ENCODE results near the gene PABPC1L.

The PABPC1L gene

GRCh38 chr20:44966030-44966961 is 56.4 kb downstream of the PABPC1L start, which contains the start of gene STK4:
STK4 (plus strand) TSS chr20:44966512; CDS start chr20:44966569, 57 bp downstream.
- Histone ChIP-seq H3K4me3 (ENCODE audit: low read length) (peak within 1 kb of the TSS; percentile 80), H3K27me3 (ENCODE audit: control insufficient read depth, insufficient read depth, low read length) (no peaks in the 10 kb centered on the region), H3K27ac (ENCODE audit: low read length) (no peak within 1 kb of the TSS), H3K9me3 (ENCODE audit: control insufficient read depth, insufficient read depth, low read length) (no peaks in the 10 kb centered on the region), H3K36me3 (ENCODE audit: control insufficient read depth, insufficient read depth, low read length) (no peaks in the 10 kb centered on the region), H3K4me1 (ENCODE audit: control insufficient read depth, insufficient read depth, low read length) (0 out of 2 replicates have a peak, but pooled peaks cover 1% of the 10 kb centered on the region)
- no CpG with 5 or more reads among the region's 68 CpGs for WGBS (ENCODE audit: insufficient coverage, insufficient read length)
- peak; percentile 79 for DNase-seq (ENCODE audit: low read depth, low spot score)

- Histone ChIP-seq H3K27ac (ENCODE audit: low read length) (no peak overlapping the region), H3K4me3 (ENCODE audit: low read length) (peak overlapping the region; percentile 80; the same call in 1 of the 2 replicates), H3K27me3 (ENCODE audit: control insufficient read depth, insufficient read depth, low read length) (no peaks in the 10 kb centered on the region), H3K36me3 (ENCODE audit: control insufficient read depth, insufficient read depth, low read length) (no peaks in the 10 kb centered on the region), H3K4me1 (ENCODE audit: control insufficient read depth, insufficient read depth, low read length) (0 out of 2 replicates have a peak, but pooled peaks cover 1% of the 10 kb centered on the region), H3K9me3 (ENCODE audit: control insufficient read depth, insufficient read depth, low read length) (no peaks in the 10 kb centered on the region)
- DNase-seq (ENCODE audit: low read depth, low spot score) = no peak
- WGBS (ENCODE audit: insufficient coverage, insufficient read length) = no CpG with 5 or more reads among the region's 5 CpGs
Observed at GRCh38 chr20:44967207-44967807, 57.4 kb downstream of the PABPC1L start.

- Histone ChIP-seq H3K4me1 (ENCODE audit: control insufficient read depth, insufficient read depth, low read length) (0 out of 2 replicates have a peak, but pooled peaks cover 1% of the 10 kb centered on the region), H3K4me3 (ENCODE audit: low read length) (no peak overlapping the region), H3K36me3 (ENCODE audit: control insufficient read depth, insufficient read depth, low read length) (peaks cover 2% of the 10 kb centered on the region; the same call in 1 of the 2 replicates), H3K9me3 (ENCODE audit: control insufficient read depth, insufficient read depth, low read length) (no peaks in the 10 kb centered on the region), H3K27ac (ENCODE audit: low read length) (no peak overlapping the region), H3K27me3 (ENCODE audit: control insufficient read depth, insufficient read depth, low read length) (no peaks in the 10 kb centered on the region)
- WGBS (ENCODE audit: insufficient coverage, insufficient read length) = no CpG with 5 or more reads among the region's 3 CpGs
- no peak for DNase-seq (ENCODE audit: low read depth, low spot score)
Observed at GRCh38 chr20:44969300-44969894, 59.5 kb downstream of the PABPC1L start.

- Histone ChIP-seq H3K4me1 (ENCODE audit: control insufficient read depth, insufficient read depth, low read length) (0 out of 2 replicates have a peak, but pooled peaks cover 1% of the 10 kb centered on the region), H3K27ac (ENCODE audit: low read length) (no peak overlapping the region), H3K36me3 (ENCODE audit: control insufficient read depth, insufficient read depth, low read length) (peaks cover 2% of the 10 kb centered on the region; the same call in 1 of the 2 replicates), H3K4me3 (ENCODE audit: low read length) (no peak overlapping the region), H3K27me3 (ENCODE audit: control insufficient read depth, insufficient read depth, low read length) (no peaks in the 10 kb centered on the region), H3K9me3 (ENCODE audit: control insufficient read depth, insufficient read depth, low read length) (no peaks in the 10 kb centered on the region)
- no CpG with 5 or more reads among the region's 1 CpG for WGBS (ENCODE audit: insufficient coverage, insufficient read length)
- no peak for DNase-seq (ENCODE audit: low read depth, low spot score)
Observed at GRCh38 chr20:44970243-44970757, 60.4 kb downstream of the PABPC1L start.

- no peak for DNase-seq (ENCODE audit: low read depth, low spot score)
- H3K36me3 ChIP-seq (ENCODE audit: control insufficient read depth, insufficient read depth, low read length) = peaks cover 2% of the 10 kb centered on the region; the same call in 1 of the 2 replicates
- no CpG with 5 or more reads among the region's 2 CpGs for WGBS (ENCODE audit: insufficient coverage, insufficient read length)
- no peaks in the 10 kb centered on the region for H3K4me1 ChIP-seq (ENCODE audit: control insufficient read depth, insufficient read depth, low read length)
- no peaks in the 10 kb centered on the region for H3K27me3 ChIP-seq (ENCODE audit: control insufficient read depth, insufficient read depth, low read length)
- no peak overlapping the region for H3K4me3 ChIP-seq (ENCODE audit: low read length)
- no peak overlapping the region for H3K27ac ChIP-seq (ENCODE audit: low read length)
- H3K9me3 ChIP-seq (ENCODE audit: control insufficient read depth, insufficient read depth, low read length) = no peaks in the 10 kb centered on the region
Observed at GRCh38 chr20:44973053-44973452, 63.2 kb downstream of the PABPC1L start.

GRCh38 chr20:44976698-44977097 is 66.8 kb downstream of the PABPC1L start:
- H3K27me3 ChIP-seq (ENCODE audit: control insufficient read depth, insufficient read depth, low read length) = no peaks in the 10 kb centered on the region
- no CpG with 5 or more reads among the region's 4 CpGs for WGBS (ENCODE audit: insufficient coverage, insufficient read length)
- H3K9me3 ChIP-seq (ENCODE audit: control insufficient read depth, insufficient read depth, low read length) = no peaks in the 10 kb centered on the region
- H3K4me3 ChIP-seq (ENCODE audit: low read length) = no peak overlapping the region
- H3K36me3 ChIP-seq (ENCODE audit: control insufficient read depth, insufficient read depth, low read length) = peaks cover 2% of the 10 kb centered on the region; the same call in 1 of the 2 replicates
- no peak overlapping the region for H3K27ac ChIP-seq (ENCODE audit: low read length)
- DNase-seq (ENCODE audit: low read depth, low spot score) = no peak
- H3K4me1 ChIP-seq (ENCODE audit: control insufficient read depth, insufficient read depth, low read length) = no peaks in the 10 kb centered on the region

GRCh38 chr20:44979090-44979621 is 69.3 kb downstream of the PABPC1L start:
- no peak overlapping the region for H3K4me3 ChIP-seq (ENCODE audit: low read length)
- H3K4me1 ChIP-seq (ENCODE audit: control insufficient read depth, insufficient read depth, low read length) = no peaks in the 10 kb centered on the region
- H3K36me3 ChIP-seq (ENCODE audit: control insufficient read depth, insufficient read depth, low read length) = no peaks in the 10 kb centered on the region; the same call in 1 of the 2 replicates
- no peaks in the 10 kb centered on the region for H3K27me3 ChIP-seq (ENCODE audit: control insufficient read depth, insufficient read depth, low read length)
- H3K9me3 ChIP-seq (ENCODE audit: control insufficient read depth, insufficient read depth, low read length) = no peaks in the 10 kb centered on the region
- H3K27ac ChIP-seq (ENCODE audit: low read length) = no peak overlapping the region
- no CpG with 5 or more reads among the region's 2 CpGs for WGBS (ENCODE audit: insufficient coverage, insufficient read length)
- no peak for DNase-seq (ENCODE audit: low read depth, low spot score)

GRCh38 chr20:44981736-44982406 is 72.0 kb downstream of the PABPC1L start:
- Histone ChIP-seq H3K9me3 (ENCODE audit: control insufficient read depth, insufficient read depth, low read length) (no peaks in the 10 kb centered on the region), H3K27ac (ENCODE audit: low read length) (no peak overlapping the region), H3K27me3 (ENCODE audit: control insufficient read depth, insufficient read depth, low read length) (no peaks in the 10 kb centered on the region), H3K36me3 (ENCODE audit: control insufficient read depth, insufficient read depth, low read length) (no peaks in the 10 kb centered on the region; the same call in 1 of the 2 replicates), H3K4me3 (ENCODE audit: low read length) (no peak overlapping the region), H3K4me1 (ENCODE audit: control insufficient read depth, insufficient read depth, low read length) (no peaks in the 10 kb centered on the region)
- DNase-seq (ENCODE audit: low read depth, low spot score) = no peak
- WGBS (ENCODE audit: insufficient coverage, insufficient read length) = no CpG with 5 or more reads among the region's 8 CpGs

GRCh38 chr20:44983093-44983674 is 73.3 kb downstream of the PABPC1L start:
- no peaks in the 10 kb centered on the region for H3K27me3 ChIP-seq (ENCODE audit: control insufficient read depth, insufficient read depth, low read length)
- no peak for DNase-seq (ENCODE audit: low read depth, low spot score)
- no peak overlapping the region for H3K4me3 ChIP-seq (ENCODE audit: low read length)
- no peaks in the 10 kb centered on the region; the same call in 1 of the 2 replicates for H3K36me3 ChIP-seq (ENCODE audit: control insufficient read depth, insufficient read depth, low read length)
- no peak overlapping the region for H3K27ac ChIP-seq (ENCODE audit: low read length)
- no peaks in the 10 kb centered on the region for H3K4me1 ChIP-seq (ENCODE audit: control insufficient read depth, insufficient read depth, low read length)
- WGBS (ENCODE audit: insufficient coverage, insufficient read length) = no CpG with 5 or more reads among the region's 7 CpGs
- H3K9me3 ChIP-seq (ENCODE audit: control insufficient read depth, insufficient read depth, low read length) = no peaks in the 10 kb centered on the region
